BE2C (cell line): ENCODE data around the gene ZNF503.

Source experiments
- DNase-seq: peaks from one replicate; pipeline ENCODE4 v3.0.0-alpha.2; 2020
- H3K27me3 ChIP-seq: fragments of 250-450 bp; sonication (Bioruptor Pico); 2 replicates; pipeline ENCODE4 v1.5.1; 2020; ENCODE audit warnings: mild to moderate bottlenecking
- H3K36me3 ChIP-seq: fragments of 250-450 bp; sonication (Bioruptor Pico); 2 replicates; pipeline ENCODE4 v1.5.1; 2020; ENCODE audit warnings: mild to moderate bottlenecking
- H3K4me1 ChIP-seq: fragments of 250-450 bp; sonication (Bioruptor Pico); 2 replicates; pipeline ENCODE4 v1.5.1; 2020
- H3K4me3 ChIP-seq: 2 replicates; pipeline ENCODE4 v1.5.1; 2011; ENCODE audit warnings: low read depth, low read length
- H3K9me3 ChIP-seq: fragments of 250-450 bp; sonication (Bioruptor Pico); 2 replicates; pipeline ENCODE4 v1.5.1; 2020
- TF ChIP-seq, protein P1 (sequence below): IDR thresholded peaks from 2 replicates; pipeline ENCODE4 v1.5.1; 2012; ENCODE audit warnings: mild to moderate bottlenecking, low read depth, low read length

ZNF503 gene

DNA sequence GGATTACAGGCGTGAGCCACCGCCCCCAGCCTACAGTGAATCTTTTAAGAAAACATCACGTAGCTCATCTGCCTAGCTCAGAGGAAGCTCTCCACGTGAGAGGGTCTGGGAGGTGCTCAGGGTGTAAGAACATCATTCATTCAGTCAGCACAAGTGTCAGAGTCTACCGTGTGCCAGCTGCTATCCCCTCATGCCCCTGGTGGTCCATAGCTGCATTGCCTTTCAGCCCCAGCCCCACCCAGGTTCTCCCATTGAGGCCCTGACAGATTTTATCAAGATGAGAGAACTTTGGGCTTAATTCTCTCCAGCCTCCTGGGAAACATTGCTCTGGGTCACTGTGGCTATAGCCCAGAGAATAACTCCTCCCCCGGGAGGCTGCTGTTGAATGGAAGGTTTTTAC lies 45.1 kb downstream of the ZNF503 start:
- Histone ChIP-seq H3K36me3 (no peaks in the 10 kb centered on the region), H3K4me1 (no peaks in the 10 kb centered on the region), H3K4me3 (no peak overlapping the region), H3K9me3 (no peaks in the 10 kb centered on the region), H3K27me3 (no peaks in the 10 kb centered on the region)
- TF ChIP-seq, protein P1, sequence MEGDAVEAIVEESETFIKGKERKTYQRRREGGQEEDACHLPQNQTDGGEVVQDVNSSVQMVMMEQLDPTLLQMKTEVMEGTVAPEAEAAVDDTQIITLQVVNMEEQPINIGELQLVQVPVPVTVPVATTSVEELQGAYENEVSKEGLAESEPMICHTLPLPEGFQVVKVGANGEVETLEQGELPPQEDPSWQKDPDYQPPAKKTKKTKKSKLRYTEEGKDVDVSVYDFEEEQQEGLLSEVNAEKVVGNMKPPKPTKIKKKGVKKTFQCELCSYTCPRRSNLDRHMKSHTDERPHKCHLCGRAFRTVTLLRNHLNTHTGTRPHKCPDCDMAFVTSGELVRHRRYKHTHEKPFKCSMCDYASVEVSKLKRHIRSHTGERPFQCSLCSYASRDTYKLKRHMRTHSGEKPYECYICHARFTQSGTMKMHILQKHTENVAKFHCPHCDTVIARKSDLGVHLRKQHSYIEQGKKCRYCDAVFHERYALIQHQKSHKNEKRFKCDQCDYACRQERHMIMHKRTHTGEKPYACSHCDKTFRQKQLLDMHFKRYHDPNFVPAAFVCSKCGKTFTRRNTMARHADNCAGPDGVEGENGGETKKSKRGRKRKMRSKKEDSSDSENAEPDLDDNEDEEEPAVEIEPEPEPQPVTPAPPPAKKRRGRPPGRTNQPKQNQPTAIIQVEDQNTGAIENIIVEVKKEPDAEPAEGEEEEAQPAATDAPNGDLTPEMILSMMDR = peak; percentile 30
- DNase-seq = no peak

DNA sequence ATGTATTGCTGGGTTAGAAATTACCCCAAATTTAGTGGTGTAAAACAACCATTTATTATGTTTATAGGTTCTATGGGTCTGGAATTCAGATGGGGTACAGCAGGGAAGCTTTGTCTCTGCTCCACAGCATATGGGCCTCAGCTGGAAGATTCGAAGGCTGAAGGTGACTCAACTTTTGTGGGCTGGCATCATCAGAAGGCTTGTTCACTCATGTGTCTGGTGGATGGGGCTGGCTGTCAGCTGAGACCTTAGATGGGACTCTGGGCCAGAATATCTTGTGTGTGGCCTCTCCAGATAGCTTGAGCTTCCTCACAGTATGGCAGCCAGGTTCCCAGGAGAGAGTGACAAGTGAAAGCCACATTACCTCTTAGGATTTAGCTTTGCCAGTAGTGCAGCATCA lies 45.9 kb downstream of the ZNF503 start:
- no peaks in the 10 kb centered on the region for H3K36me3 ChIP-seq

DNA sequence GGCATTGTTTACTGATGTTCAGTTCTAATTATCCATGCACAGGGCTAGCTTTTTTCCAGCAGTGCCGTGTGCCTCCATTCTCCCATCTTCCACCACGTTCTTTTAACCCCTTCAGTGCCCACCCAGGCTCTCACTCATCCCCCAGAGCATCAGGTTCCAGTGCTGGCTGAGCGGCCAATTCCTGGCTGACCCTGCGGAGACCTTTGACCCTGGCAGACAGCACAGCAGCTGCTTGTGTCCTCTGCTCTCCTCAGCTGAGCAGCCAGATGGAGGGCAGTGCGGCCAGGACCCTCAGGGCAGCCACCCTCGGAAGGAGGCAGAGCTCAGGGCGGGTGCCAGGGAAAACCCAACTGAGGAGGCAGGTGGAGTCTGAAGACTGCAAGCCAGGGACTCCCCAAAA lies 48.4 kb downstream of the ZNF503 start:
- Histone ChIP-seq H3K36me3 (no peaks in the 10 kb centered on the region), H3K4me3 (no peak overlapping the region), H3K4me1 (no peaks in the 10 kb centered on the region), H3K27me3 (no peaks in the 10 kb centered on the region), H3K9me3 (no peaks in the 10 kb centered on the region)
- TF ChIP-seq, protein P1 = no peak
- no peak for DNase-seq

More for the DNA sequence above, 45.9 kb downstream of the ZNF503 start:
- no peak for DNase-seq
- TF ChIP-seq, protein P1 = no peak
- Histone ChIP-seq H3K4me1 (no peaks in the 10 kb centered on the region), H3K4me3 (no peak overlapping the region), H3K27me3 (no peaks in the 10 kb centered on the region), H3K9me3 (no peaks in the 10 kb centered on the region)

DNA sequence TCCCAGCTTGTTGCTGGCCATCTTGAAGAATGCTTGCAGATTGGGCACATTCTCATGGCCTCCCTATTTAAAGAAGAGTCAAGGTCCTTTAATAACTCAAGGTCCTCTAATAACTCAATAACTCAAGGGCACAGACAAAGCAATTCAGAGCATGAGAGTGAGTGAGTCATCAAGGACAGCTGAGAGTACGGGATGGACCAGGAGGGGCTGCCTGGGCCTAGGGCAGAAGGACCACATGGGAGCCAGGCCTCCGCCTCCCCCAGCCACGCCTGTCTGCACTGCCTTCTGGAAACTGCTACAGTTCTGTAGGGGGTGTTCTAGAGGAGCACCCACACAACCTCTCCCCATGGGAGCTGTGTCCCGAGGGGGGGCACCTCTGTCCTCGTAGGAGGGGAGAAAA lies 48.9 kb downstream of the ZNF503 start:
- no peak overlapping the region for H3K4me3 ChIP-seq
- H3K36me3 ChIP-seq = no peaks in the 10 kb centered on the region
- no peaks in the 10 kb centered on the region for H3K4me1 ChIP-seq
- no peaks in the 10 kb centered on the region for H3K27me3 ChIP-seq
- DNase-seq = peak; percentile 20
- no peaks in the 10 kb centered on the region for H3K9me3 ChIP-seq
- TF ChIP-seq, protein P1 = no peak

DNA sequence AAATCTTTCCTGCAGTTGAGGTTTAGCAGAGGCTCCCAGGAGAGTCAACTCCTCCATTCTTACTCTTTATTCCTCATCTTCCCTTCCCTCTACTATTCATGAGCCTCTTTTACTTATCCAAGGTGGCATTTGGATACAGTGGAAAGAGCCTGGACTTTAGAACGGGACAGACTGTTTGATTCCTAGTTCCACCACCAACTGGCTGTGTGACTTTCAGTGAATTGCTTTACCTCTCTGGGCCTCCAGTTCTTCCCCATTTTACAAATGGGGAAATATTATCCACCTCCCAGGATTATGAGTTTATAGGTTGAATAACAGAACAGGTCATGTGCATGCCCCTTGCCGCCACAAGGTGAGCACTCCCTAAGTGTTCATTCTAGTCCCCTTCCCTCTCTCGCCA lies 49.9 kb downstream of the ZNF503 start:
- TF ChIP-seq, protein P1 = no peak
- H3K36me3 ChIP-seq = no peaks in the 10 kb centered on the region
- no peak overlapping the region for H3K4me3 ChIP-seq
- H3K4me1 ChIP-seq = no peaks in the 10 kb centered on the region
- no peak for DNase-seq
- no peaks in the 10 kb centered on the region for H3K9me3 ChIP-seq
- no peaks in the 10 kb centered on the region for H3K27me3 ChIP-seq

DNA sequence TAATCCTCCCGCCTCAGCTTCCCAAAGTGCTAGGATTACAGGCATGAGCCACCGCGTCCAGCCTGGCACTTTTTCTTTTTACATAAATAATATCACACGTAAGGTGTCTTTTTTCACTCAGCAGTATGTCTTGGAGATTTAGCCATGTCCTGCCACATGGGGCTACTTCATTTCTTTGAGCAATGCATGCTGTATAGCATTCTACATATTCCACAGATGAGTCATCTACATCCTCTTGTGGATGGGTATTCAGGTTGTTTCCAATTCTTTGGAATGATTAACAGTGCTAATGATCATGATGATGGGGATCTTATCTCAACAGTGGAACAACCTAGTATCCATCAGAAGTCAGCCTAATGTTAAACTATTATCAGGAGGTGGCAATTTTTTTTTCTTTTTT lies 50.8 kb downstream of the ZNF503 start:
- Histone ChIP-seq H3K27me3 (no peaks in the 10 kb centered on the region), H3K36me3 (no peaks in the 10 kb centered on the region), H3K4me3 (no peak overlapping the region), H3K4me1 (no peaks in the 10 kb centered on the region), H3K9me3 (no peaks in the 10 kb centered on the region)
- TF ChIP-seq, protein P1 = no peak
- no peak for DNase-seq
